H9 (cell line): ENCODE results near the gene ARL13A. TPM values are rescaled to one million over a fixed set of nuclear protein-coding genes. Genes with fewer than 3 reads are reported as not detected.

Source experiments
- DNase-seq: peaks from one replicate; pipeline ENCODE4 v3.0.0-alpha.2; 2017
- H2AFZ ChIP-seq: one replicate; pipeline ENCODE4 v1.6.1; 2013; ENCODE audit warnings: mild to moderate bottlenecking, low read length, control low read depth, moderate library complexity
- H2AK5ac ChIP-seq: 2 replicates; pipeline ENCODE4 v1.6.1; 2013; ENCODE audit warnings: low read length, control low read depth, mixed read lengths; ENCODE audit not compliant: insufficient read length
- H2BK120ac ChIP-seq: one replicate; pipeline ENCODE4 v1.6.1; 2013; ENCODE audit warnings: low read depth, mild to moderate bottlenecking, low read length, control low read depth, inconsistent platforms; ENCODE audit not compliant: poor library complexity, severe bottlenecking
- H2BK12ac ChIP-seq: 2 replicates; pipeline ENCODE4 v1.6.1; 2013; ENCODE audit warnings: low read length, control low read depth, mixed read lengths, low read depth; ENCODE audit not compliant: insufficient read length
- H2BK15ac ChIP-seq: 2 replicates; pipeline ENCODE4 v1.6.1; 2013; ENCODE audit warnings: low read depth, low read length, control low read depth
- H2BK20ac ChIP-seq: one replicate; pipeline ENCODE4 v1.6.1; 2013; ENCODE audit warnings: low read depth, mild to moderate bottlenecking, low read length, control low read depth, inconsistent platforms; ENCODE audit not compliant: poor library complexity, severe bottlenecking
- H2BK5ac ChIP-seq: 2 replicates; pipeline ENCODE4 v1.6.1; 2013; ENCODE audit warnings: low read length, control low read depth, mixed read lengths; ENCODE audit not compliant: insufficient read length
- H3K14ac ChIP-seq: 2 replicates; pipeline ENCODE4 v1.6.1; 2013; ENCODE audit warnings: low read length, control low read depth; ENCODE audit not compliant: insufficient read depth
- H3K18ac ChIP-seq: 2 replicates; pipeline ENCODE4 v1.6.1; 2013; ENCODE audit warnings: low read depth, mild to moderate bottlenecking, mixed read lengths, low read length, control low read depth; ENCODE audit not compliant: insufficient read length
- H3K23ac ChIP-seq: 2 replicates; pipeline ENCODE4 v1.6.1; 2013; ENCODE audit warnings: low read length, control low read depth, mixed read lengths, low read depth; ENCODE audit not compliant: insufficient read length
- H3K23me2 ChIP-seq: 2 replicates; pipeline ENCODE4 v1.6.1; 2013; ENCODE audit warnings: low read depth, mild to moderate bottlenecking, mixed read lengths, low read length, control low read depth; ENCODE audit not compliant: insufficient read length, poor library complexity, severe bottlenecking
- H3K27ac ChIP-seq: 2 replicates; pipeline ENCODE4 v1.5.1; 2013; ENCODE audit warnings: low read length, control low read depth, mixed read lengths, low read depth; ENCODE audit not compliant: insufficient read length
- H3K27me3 ChIP-seq: 2 replicates; pipeline ENCODE4 v1.6.1; 2013; ENCODE audit warnings: low read length, control low read depth, inconsistent platforms; ENCODE audit not compliant: insufficient read depth
- H3K4ac ChIP-seq: 2 replicates; pipeline ENCODE4 v1.6.1; 2013; ENCODE audit warnings: low read depth, mild to moderate bottlenecking, control low read depth, inconsistent platforms, low read length, moderate library complexity
- H3K4me1 ChIP-seq: 2 replicates; pipeline ENCODE4 v1.6.1; 2013; ENCODE audit warnings: low read length, control low read depth, inconsistent platforms; ENCODE audit not compliant: insufficient read depth
- H3K4me2 ChIP-seq: 2 replicates; pipeline ENCODE4 v1.6.1; 2013; ENCODE audit warnings: low read length, control low read depth, mixed read lengths; ENCODE audit not compliant: insufficient read length, insufficient read depth
- H3K56ac ChIP-seq: 2 replicates; pipeline ENCODE4 v1.6.1; 2013; ENCODE audit warnings: low read depth, mild to moderate bottlenecking, mixed read lengths, low read length, control low read depth; ENCODE audit not compliant: insufficient read length
- H3K79me1 ChIP-seq: 2 replicates; pipeline ENCODE4 v1.6.1; 2013; ENCODE audit warnings: low read depth, mild to moderate bottlenecking, moderate library complexity, low read length, control low read depth, inconsistent platforms; ENCODE audit not compliant: insufficient read depth, poor library complexity, severe bottlenecking
- H3K79me2 ChIP-seq: 2 replicates; pipeline ENCODE4 v1.6.1; 2013; ENCODE audit warnings: low read length, control low read depth, inconsistent platforms; ENCODE audit not compliant: insufficient read depth
- H3K9ac ChIP-seq: 2 replicates; pipeline ENCODE4 v1.6.1; 2013; ENCODE audit warnings: low read length, control low read depth, mixed read lengths; ENCODE audit not compliant: insufficient read length; ENCODE audit errors: extremely low read depth
- H3K9me3 ChIP-seq: one replicate; pipeline ENCODE4 v1.6.1; 2013; ENCODE audit warnings: low read depth, low read length, inconsistent platforms; ENCODE audit not compliant: control insufficient read depth
- H3T11ph ChIP-seq: one replicate; pipeline ENCODE4 v1.6.1; 2013; ENCODE audit warnings: mild to moderate bottlenecking, low read length, control low read depth, inconsistent platforms
- H4K20me1 ChIP-seq: one replicate; pipeline ENCODE4 v1.6.1; 2013; ENCODE audit not compliant: control insufficient read depth, insufficient read length, insufficient read depth
- H4K5ac ChIP-seq: 2 replicates; pipeline ENCODE4 v1.6.1; 2013; ENCODE audit warnings: low read depth, mild to moderate bottlenecking, mixed read lengths, low read length, control low read depth; ENCODE audit not compliant: insufficient read length
- H4K8ac ChIP-seq: replicated peaks from 2 replicates; pipeline ENCODE4 v1.6.1; 2013; ENCODE audit warnings: low read length, control low read depth, mixed read lengths, low read depth; ENCODE audit not compliant: insufficient read length
- H4K91ac ChIP-seq: 2 replicates; pipeline ENCODE4 v1.6.1; 2013; ENCODE audit warnings: low read depth, mild to moderate bottlenecking, moderate library complexity, mixed read lengths, low read length, control low read depth; ENCODE audit not compliant: insufficient read length
- H3K27ac Mint-ChIP-seq, 3 experiments: 2 replicates in 2 of 3; 3 replicates in 1 of 3; pipeline ENCODE4 v1.8.0; 2020 to 2021; ENCODE audit warnings: mixed read lengths in 3 of 3, mild to moderate bottlenecking in 1 of 3, moderate library complexity in 1 of 3
- H3K27me3 Mint-ChIP-seq: 2 replicates; pipeline ENCODE4 v1.8.0; 2021; ENCODE audit warnings: low read depth, mild to moderate bottlenecking, moderate library complexity, mixed read lengths
- H3K36me3 Mint-ChIP-seq, 3 experiments: 2 replicates in 2 of 3; 3 replicates in 1 of 3; pipeline ENCODE4 v1.8.0; 2020 to 2021; ENCODE audit warnings: low read depth in 3 of 3, mixed read lengths in 3 of 3; ENCODE audit not compliant: insufficient read depth in 1 of 3
- H3K4me1 Mint-ChIP-seq, 2 experiments: 2 replicates each; pipeline ENCODE4 v1.8.0; 2020; ENCODE audit warnings: mixed read lengths in 2 of 2
- H3K4me3 Mint-ChIP-seq, 2 experiments: 2 replicates in 1 of 2; 3 replicates in 1 of 2; pipeline ENCODE4 v1.8.0; 2020 to 2021; ENCODE audit warnings: mild to moderate bottlenecking in 2 of 2, mixed read lengths in 2 of 2, moderate library complexity in 1 of 2
- H3K9me3 Mint-ChIP-seq, 2 experiments: 2 replicates in 1 of 2; 3 replicates in 1 of 2; pipeline ENCODE4 v1.8.0; 2020; ENCODE audit warnings: mild to moderate bottlenecking in 2 of 2, mixed read lengths in 2 of 2, moderate library complexity in 1 of 2
- CTCF ChIP-seq: fragments of 200-600 bp; sonication (generic); conservative IDR thresholded peaks from 3 replicates; pipeline ENCODE4 v1.8.0; 2021; ENCODE audit warnings: antibody characterized with exemption, mild to moderate bottlenecking
- WGBS: extraction: QIAGEN DNeasy Blood & Tissue Kit; methylation state at CpG from one replicate; pipeline ENCODE4 v1.1.7; 2013; ENCODE audit warnings: missing lambda C conversion rate, low lambda C conversion rate, mixed read lengths; ENCODE audit not compliant: insufficient read length; ENCODE audit errors: extremely low coverage; 5-methylcytosine and 5-hydroxymethylcytosine counted together
- total RNA-seq: library from RNA; stranded (reverse); gene quantifications from 2 replicates; pipeline ENCODE4 v1.2.1, GENCODE V29; 2021

Gene ARL13A
- total RNA-seq, 1 experiment from 2014 or later: not detected

GRCh38 chrX:100990139-100990538 is 20.6 kb downstream of the ARL13A start:
- H3K14ac ChIP-seq: no peak overlapping the region
- no peak overlapping the region for H2BK5ac ChIP-seq
- peaks cover 50 to 55% of the 10 kb centered on the region in 2 experiments for H3K9me3 Mint-ChIP-seq
- no peaks in the 10 kb centered on the region for H3K27me3 ChIP-seq
- TF ChIP-seq CTCF: no peak
- H3K79me2 ChIP-seq: no peaks in the 10 kb centered on the region
- H3K27ac ChIP-seq: no peak overlapping the region
- H2BK15ac ChIP-seq: no peak overlapping the region
- no peak overlapping the region for H2BK12ac ChIP-seq
- no peak overlapping the region for H3K4me2 ChIP-seq
- no peaks in the 10 kb centered on the region for H3K4me1 ChIP-seq
- H3K36me3 Mint-ChIP-seq: peaks cover 0 to 3% (median 3%) of the 10 kb centered on the region in 3 experiments; a peak in 2 of 7 replicates
- no peak overlapping the region for H3K56ac ChIP-seq
- 100% methylated on average over 1 of the region's 2 CpGs for WGBS
- no peak overlapping the region for H3K4ac ChIP-seq
- no peak overlapping the region for H2AFZ ChIP-seq
- H3T11ph ChIP-seq: no peak overlapping the region
- no peaks in the 10 kb centered on the region for H3K79me1 ChIP-seq
- H2BK120ac ChIP-seq: no peak overlapping the region
- H3K18ac ChIP-seq: no peak overlapping the region
- H3K27me3 Mint-ChIP-seq: no peaks in the 10 kb centered on the region
- DNase-seq: no peak
- H3K4me3 Mint-ChIP-seq: no peak overlapping the region; a peak in 1 of 5 replicates
- H4K5ac ChIP-seq: no peak overlapping the region
- H3K9me3 ChIP-seq: peaks cover 58% of the 10 kb centered on the region
- no peak overlapping the region for H2AK5ac ChIP-seq
- H4K20me1 ChIP-seq: no peaks in the 10 kb centered on the region
- H4K8ac ChIP-seq: no peak overlapping the region
- H3K23me2 ChIP-seq: no peaks in the 10 kb centered on the region
- H3K27ac Mint-ChIP-seq: no peak overlapping the region
- no peak overlapping the region for H3K23ac ChIP-seq
- H4K91ac ChIP-seq: no peak overlapping the region
- no peak overlapping the region for H2BK20ac ChIP-seq
- H3K4me1 Mint-ChIP-seq: no peaks in the 10 kb centered on the region
- no peak overlapping the region for H3K9ac ChIP-seq
